ENCODE data around the gene SORCS2. TPM values are rescaled to one million over a fixed set of nuclear protein-coding genes. Genes with fewer than 3 reads are reported as not detected.

SORCS2 gene
- total and polyA plus RNA-seq, 12 donors = 0.25 to 5.4 (median 2.2) TPM

GRCh38 chr4:7458477-7458876 is 266.1 kb downstream of the SORCS2 start:
- TF ChIP-seq CTCF (IDR thresholded peaks at IDR 0.05) = no peak
- no peak for ATAC-seq
- H3K4me3 ChIP-seq = no peak overlapping the region
- no peaks in the 10 kb centered on the region for H3K36me3 ChIP-seq
- H3K27ac ChIP-seq = no peak overlapping the region
- peaks cover 0 to 6% (median 0%) of the 10 kb centered on the region in 7 donors for H3K27me3 ChIP-seq
- H3K9me3 ChIP-seq = no peaks in the 10 kb centered on the region
- DNase-seq = no peak
- WGBS, 2 donors = 93 to 95% methylated on average over 4 of the region's 4 CpGs
- intact Hi-C loops (cut with DNase I) = no loop called here
- H3K4me1 ChIP-seq = peaks cover 0 to 21% (median 6%) of the 10 kb centered on the region in 9 donors

- TF ChIP-seq CTCF (IDR thresholded peaks at IDR 0.05) = no peak
- intact Hi-C loops (cut with DNase I) = no loop called here
- DNase-seq (no peak), ATAC-seq (no peak)
- Histone ChIP-seq H3K9me3 (no peaks in the 10 kb centered on the region), H3K27ac (no peak overlapping the region), H3K4me1 (peaks cover 0 to 22% (median 8%) of the 10 kb centered on the region in 9 donors), H3K27me3 (peaks cover 0 to 6% (median 0%) of the 10 kb centered on the region in 7 donors), H3K36me3 (no peaks in the 10 kb centered on the region), H3K4me3 (no peak overlapping the region)
- 88 to 89% methylated on average over 8 of the region's 8 CpGs for WGBS, 2 donors
Measured at GRCh38 chr4:7459471-7459870, 267.1 kb downstream of the SORCS2 start.

GRCh38 chr4:7460566-7460965 is 268.2 kb downstream of the SORCS2 start:
- no peak for TF ChIP-seq CTCF (IDR thresholded peaks at IDR 0.05)
- 52 to 63% methylated on average over 17 of the region's 17 CpGs for WGBS, 2 donors
- peak in 1 of 2 donors; percentile 31 for DNase-seq
- H3K9me3 ChIP-seq = peaks cover 0 to 3% (median 0%) of the 10 kb centered on the region in 11 donors
- no peaks in the 10 kb centered on the region for H3K36me3 ChIP-seq
- H3K4me1 ChIP-seq = peaks cover 0 to 22% (median 8%) of the 10 kb centered on the region in 9 donors
- no peak overlapping the region for H3K4me3 ChIP-seq
- ATAC-seq = peak in 1 of 8 donors; percentile 12
- peaks cover 0 to 6% (median 0%) of the 10 kb centered on the region in 7 donors for H3K27me3 ChIP-seq
- intact Hi-C loops (cut with DNase I) = loop anchor here in 6 of 10 donors (5.0 to 10.0 kb wide), 4 partner anchors 254 to 266 kb away; partner anchors contain the start of gene SORCS2 (in 1 of the 6)
- H3K27ac ChIP-seq = no peak overlapping the region

- TF ChIP-seq CTCF (IDR thresholded peaks at IDR 0.05) = no peak
- WGBS, 2 donors = 65 to 74% methylated on average over 17 of the region's 17 CpGs
- intact Hi-C loops (cut with DNase I) = loop anchor here in 6 of 10 donors (5.0 to 10.0 kb wide), 4 partner anchors 254 to 266 kb away; partner anchors contain the start of gene SORCS2 (in 1 of the 6)
Measured at GRCh38 chr4:7461230-7461629, 268.9 kb downstream of the SORCS2 start.

More at GRCh38 chr4:7461230-7461629, 268.9 kb downstream of the SORCS2 start:
- no peak overlapping the region for H3K4me3 ChIP-seq
- no peak for DNase-seq
- no peak for ATAC-seq
- peaks cover 0 to 22% (median 8%) of the 10 kb centered on the region in 9 donors for H3K4me1 ChIP-seq
- no peaks in the 10 kb centered on the region for H3K36me3 ChIP-seq
- peaks cover 0 to 9% (median 0%) of the 10 kb centered on the region in 11 donors for H3K9me3 ChIP-seq
- no peak overlapping the region for H3K27ac ChIP-seq
- H3K27me3 ChIP-seq = peaks cover 0 to 6% (median 0%) of the 10 kb centered on the region in 7 donors
